HepG2 (cell line): Measurements from ENCODE around the gene ZNF514. TPM values are rescaled to one million over a fixed set of nuclear protein-coding genes. Genes with fewer than 3 reads are reported as not detected.

Experiments used
- ARHGAP35 ChIP-seq: sonication (generic); formaldehyde crosslinking; IDR thresholded peaks from 2 replicates; pipeline ENCODE4 v1.9.0; 2022; ENCODE audit warnings: mild to moderate bottlenecking, inconsistent platforms, moderate library complexity, missing genetic modification reagents, borderline replicate concordance
- BORCS8-MEF2B ChIP-seq: sonication (generic); formaldehyde crosslinking; IDR thresholded peaks from 2 replicates; pipeline ENCODE4 v1.8.0; 2022; ENCODE audit warnings: mild to moderate bottlenecking, missing genetic modification reagents
- DMAP1 ChIP-seq: IDR thresholded peaks from 2 replicates; pipeline ENCODE4 v1.6.1; 2016
- HES4 ChIP-seq: sonication (generic); formaldehyde crosslinking; IDR thresholded peaks from 2 replicates; pipeline ENCODE4 v1.9.0; 2021; ENCODE audit warnings: mild to moderate bottlenecking, missing genetic modification reagents, borderline replicate concordance
- HIVEP1 ChIP-seq: sonication (generic); formaldehyde crosslinking; IDR thresholded peaks from 2 replicates; pipeline ENCODE4 v1.4.0; 2020; ENCODE audit warnings: mild to moderate bottlenecking, missing genetic modification reagents
- HMGXB3 ChIP-seq: sonication (generic); formaldehyde crosslinking; IDR thresholded peaks from 2 replicates; pipeline ENCODE4 v1.4.0; 2020; ENCODE audit warnings: missing genetic modification reagents, borderline replicate concordance
- HNRNPK ChIP-seq: fragments of 200-400 bp; formaldehyde crosslinking; IDR thresholded peaks from 2 replicates; pipeline ENCODE4 v1.6.1; 2018; ENCODE audit warnings: low read length, low read depth, moderate library complexity, mild to moderate bottlenecking; ENCODE audit not compliant: poor library complexity, severe bottlenecking
- HNRNPLL ChIP-seq: fragments of 200-400 bp; formaldehyde crosslinking; IDR thresholded peaks from 2 replicates; pipeline ENCODE4 v1.6.1; 2017; ENCODE audit warnings: mild to moderate bottlenecking, low read depth, low read length; ENCODE audit not compliant: poor library complexity, severe bottlenecking
- MBNL3 ChIP-seq: fragments of 250-450 bp; sonication (Bioruptor Pico); conservative IDR thresholded peaks from 2 replicates; pipeline ENCODE4 v1.8.0; 2022; ENCODE audit warnings: mild to moderate bottlenecking, inconsistent platforms
- SNAI1 ChIP-seq: sonication (generic); formaldehyde crosslinking; IDR thresholded peaks from 2 replicates; pipeline ENCODE4 v1.5.0; 2020; ENCODE audit warnings: mild to moderate bottlenecking, missing genetic modification reagents, borderline replicate concordance
- TBL1XR1 ChIP-seq: fragments of 150-350 bp; IDR thresholded peaks from 2 replicates; pipeline ENCODE4 v1.6.1; 2014; ENCODE audit warnings: borderline replicate concordance, low read length; ENCODE audit not compliant: partially characterized antibody
- THAP11 ChIP-seq: IDR thresholded peaks from 2 replicates; pipeline ENCODE4 v1.6.1; 2016; ENCODE audit warnings: missing biosample characterization, missing genetic modification reagents
- TRIM22 ChIP-seq: fragments of 450-650 bp; IDR thresholded peaks from 2 replicates; pipeline ENCODE4 v1.6.1; 2017
- ZBTB7B ChIP-seq: sonication (generic); formaldehyde crosslinking; IDR thresholded peaks from 2 replicates; pipeline ENCODE4 v1.4.0; 2020; ENCODE audit warnings: missing genetic modification reagents
- ZNF143 ChIP-seq: sonication (generic); formaldehyde crosslinking; IDR thresholded peaks from 2 replicates; pipeline ENCODE4 v1.4.0; 2020; ENCODE audit warnings: missing genetic modification reagents
- ZNF44 ChIP-seq: sonication (generic); formaldehyde crosslinking; IDR thresholded peaks from 2 replicates; pipeline ENCODE4 v1.5.1; 2020; ENCODE audit warnings: mild to moderate bottlenecking, missing genetic modification reagents
- ZNF564 ChIP-seq: sonication (generic); formaldehyde crosslinking; IDR thresholded peaks from 2 replicates; pipeline ENCODE4 v1.8.1; 2023; ENCODE audit warnings: mild to moderate bottlenecking, missing genetic modification reagents
- ZNF780A ChIP-seq: sonication (generic); formaldehyde crosslinking; IDR thresholded peaks from 2 replicates; pipeline ENCODE4 v1.8.0; 2022; ENCODE audit warnings: mild to moderate bottlenecking, missing genetic modification reagents, moderate library complexity
- polyA plus RNA-seq, 8 experiments: library from polyadenylated mRNA; depleted of rRNA in 3 of 8; stranded (reverse) in 7 of 8; unstranded in 1 of 8; fragments of >200 nt; fragmentation: Illumina TruSeq in 4 of 8; extraction: Trizol in 4 of 8; gene quantifications; 2 replicates each; pipeline versions ENCODE4 v1.2.1 to v1.2.3, GENCODE V29; 2011 to 2016; ENCODE audit warnings: low read depth in 4 of 8, missing spikeins in 1 of 8, mixed read lengths in 1 of 8; ENCODE audit not compliant: insufficient read depth in 1 of 8
- total RNA-seq, 5 experiments: library from RNA; depleted of rRNA; stranded (reverse); fragments of >200 nt; fragmentation: Illumina TruSeq; extraction: Trizol; gene quantifications; 2 replicates each; pipeline ENCODE4 v1.2.3, GENCODE V29; 2016; ENCODE audit warnings: low read depth in 1 of 5
- TF ChIP-seq, protein P1 (sequence below): sonication (generic); formaldehyde crosslinking; IDR thresholded peaks from 2 replicates; pipeline ENCODE4 v1.8.0; 2022; ENCODE audit warnings: low read depth, missing genetic modification reagents
- TF ChIP-seq, protein P2 (sequence below): sonication (generic); formaldehyde crosslinking; conservative IDR thresholded peaks from 2 replicates; pipeline ENCODE4 v1.4.0; 2020; ENCODE audit warnings: missing genetic modification reagents

The ZNF514 gene
- total and polyA plus RNA-seq, 2 of the 13 experiments (the other 11 are each of a cell fraction or from before 2014, with no cell fraction given) = 15.2 to 18.7 TPM

- TF ChIP-seq DMAP1 (CRISPR knock-in tag) = 0 out of 2 replicates have a peak, but pooled peaks have one; percentile 21
- 0 out of 2 replicates have a peak, but pooled peaks have one; percentile 35 for TF ChIP-seq HIVEP1 (CRISPR knock-in tag)
- TF ChIP-seq, protein P1, sequence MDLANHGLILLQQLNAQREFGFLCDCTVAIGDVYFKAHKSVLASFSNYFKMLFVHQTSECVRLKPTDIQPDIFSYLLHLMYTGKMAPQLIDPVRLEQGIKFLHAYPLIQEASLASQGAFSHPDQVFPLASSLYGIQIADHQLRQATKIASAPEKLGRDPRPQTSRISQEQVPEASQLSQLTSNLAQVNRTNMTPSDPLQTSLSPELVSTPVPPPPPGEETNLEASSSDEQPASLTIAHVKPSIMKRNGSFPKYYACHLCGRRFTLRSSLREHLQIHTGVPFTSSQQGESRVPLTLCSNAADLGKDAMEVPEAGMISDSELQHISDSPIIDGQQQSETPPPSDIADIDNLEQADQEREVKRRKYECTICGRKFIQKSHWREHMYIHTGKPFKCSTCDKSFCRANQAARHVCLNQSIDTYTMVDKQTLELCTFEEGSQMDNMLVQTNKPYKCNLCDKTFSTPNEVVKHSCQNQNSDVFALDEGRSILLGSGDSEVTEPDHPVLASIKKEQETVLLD (CRISPR knock-in tag) = peak; percentile 28; the same call in 1 of the 2 replicates
- no peak for TF ChIP-seq ZNF44 (CRISPR knock-in tag)
- no peak for TF ChIP-seq SNAI1
- no peak for TF ChIP-seq TRIM22
- TF ChIP-seq, protein P2, sequence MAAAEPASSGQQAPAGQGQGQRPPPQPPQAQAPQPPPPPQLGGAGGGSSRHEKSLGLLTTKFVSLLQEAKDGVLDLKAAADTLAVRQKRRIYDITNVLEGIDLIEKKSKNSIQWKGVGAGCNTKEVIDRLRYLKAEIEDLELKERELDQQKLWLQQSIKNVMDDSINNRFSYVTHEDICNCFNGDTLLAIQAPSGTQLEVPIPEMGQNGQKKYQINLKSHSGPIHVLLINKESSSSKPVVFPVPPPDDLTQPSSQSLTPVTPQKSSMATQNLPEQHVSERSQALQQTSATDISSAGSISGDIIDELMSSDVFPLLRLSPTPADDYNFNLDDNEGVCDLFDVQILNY = no peak
- peak; percentile 30 for TF ChIP-seq HNRNPK
- peak; percentile 24 for TF ChIP-seq HES4
- peak; percentile 54 for TF ChIP-seq BORCS8-MEF2B (CRISPR knock-in tag)
- TF ChIP-seq HNRNPLL = peak; percentile 34
- no peak for TF ChIP-seq ZNF780A (CRISPR knock-in tag)
- TF ChIP-seq ZBTB7B (CRISPR knock-in tag) = 0 out of 2 replicates have a peak, but pooled peaks have one; percentile 9
- peak; percentile 46; the same call in 1 of the 2 replicates for TF ChIP-seq ARHGAP35 (CRISPR knock-in tag)
- TF ChIP-seq ZNF143 (CRISPR knock-in tag) = no peak
- no peak for TF ChIP-seq THAP11 (CRISPR knock-in tag)
- TF ChIP-seq TBL1XR1 = no peak
- no peak for TF ChIP-seq HMGXB3
- no peak for TF ChIP-seq MBNL3 (CRISPR knock-in tag)
- no peak for TF ChIP-seq ZNF564 (CRISPR knock-in tag)
Observed at GRCh38 chr2:95158891-95159619, 593 bp downstream of the ZNF514 start (continued).
